ENCODE data around the gene PRDM8. TPM values are rescaled to one million over a fixed set of nuclear protein-coding genes. Genes with fewer than 3 reads are reported as not detected.

PRDM8 gene
- total and polyA plus RNA-seq, 2 of the 4 experiments (the other 2 are of a cell fraction): 5.7 to 15.8 TPM

GRCh38 chr4:80252953-80253352, 55.6 kb downstream of the PRDM8 start:
- dilution Hi-C loops (cut with HindIII; ENCODE audit: low sequenced_read_pairs, unreplicated experiment): no loop called here

More at GRCh38 chr4:80252953-80253352, 55.6 kb downstream of the PRDM8 start:
- Histone ChIP-seq H3K4ac (ENCODE audit: low read depth, low read length) (no peak overlapping the region; the same call in 1 of the 2 replicates), H3K36me3 (ENCODE audit: control insufficient read depth, insufficient read depth, low read length) (no peaks in the 10 kb centered on the region), H4K20me1 (ENCODE audit: insufficient read depth, low read length) (no peaks in the 10 kb centered on the region), H2BK5ac (ENCODE audit: low read depth, low read length, poor library complexity, severe bottlenecking) (no peak overlapping the region), H3K9ac (ENCODE audit: low read depth, low read length) (no peak overlapping the region), H2BK15ac (ENCODE audit: low read depth, low read length) (no peak overlapping the region), H3K23ac (ENCODE audit: low read depth, low read length) (no peak overlapping the region), H3K79me1 (ENCODE audit: low read depth in 1 of 2, low read length in 2 of 2) (peaks cover 0 to 8% of the 10 kb centered on the region in 2 experiments; a peak in 1 of 4 replicates), H4K5ac (ENCODE audit: low read depth, low read length) (peak overlapping the region; percentile 59; the same call in 1 of the 2 replicates), H2BK20ac (ENCODE audit: low read depth, low read length) (no peak overlapping the region), H3K56ac (ENCODE audit: extremely low read depth, insufficient read depth, low read length) (no peak overlapping the region), H3K18ac (ENCODE audit: low read depth, low read length) (no peak overlapping the region), H3K14ac (replicated peaks; ENCODE audit: low read depth, low read length) (0 out of 2 replicates have a peak overlapping the region, but pooled peaks have one; percentile 12), H2AK9ac (replicated peaks; ENCODE audit: low read depth, low read length, poor library complexity) (no peak overlapping the region), H4K91ac (ENCODE audit: insufficient read depth, low read depth, low read length) (no peak overlapping the region), H2AK5ac (ENCODE audit: low read depth, low read length) (no peak overlapping the region), H3K9me1 (ENCODE audit: insufficient read depth, low read length) (peaks cover 5% of the 10 kb centered on the region; the same call in 1 of the 2 replicates), H4K8ac (ENCODE audit: low read depth in 2 of 2, low read length in 2 of 2) (no peak overlapping the region), H3K4me2 (ENCODE audit: low read depth, low read length) (no peak overlapping the region), H3K4me3 (ENCODE audit: insufficient read depth, low read depth, low read length) (no peak overlapping the region), H3K27me3 (ENCODE audit: control insufficient read depth, insufficient read depth, low read length) (no peaks in the 10 kb centered on the region), H3K4me1 (ENCODE audit: control insufficient read depth, insufficient read depth, low read length) (peaks cover 11% of the 10 kb centered on the region), H3K27ac (ENCODE audit: insufficient read depth, low read length) (no peak overlapping the region), H3K9me3 (ENCODE audit: control insufficient read depth, insufficient read depth, low read length) (no peaks in the 10 kb centered on the region), H2AFZ (replicated peaks; ENCODE audit: low read length, poor library complexity) (no peak overlapping the region), H2BK120ac (ENCODE audit: low read depth, low read length) (peak overlapping the region; percentile 20; the same call in 1 of the 2 replicates)
- intact Hi-C loops (cut with micrococcal nuclease): no loop called here
- no peak for TF ChIP-seq RAD21 (IDR thresholded peaks at IDR 0.05; ENCODE audit: low read length)
- no peak for TF ChIP-seq NFE2L2 (IDR thresholded peaks at IDR 0.05; ENCODE audit: low read depth, low read length)
- CTCF ChIA-PET: interaction anchor here (0.7 kb wide), 1 partner anchor 12 kb away, joined by 3 read pairs; no protein-coding TSS in a partner anchor
- in situ Hi-C loops (cut with MboI; ENCODE audit: low sequenced_read_pairs): no loop called here
- DNase-seq (no peak), ATAC-seq (ENCODE audit: low read depth) (no peak)
- no TSS peak for BruUV-seq (replicated peaks)
- POLR2A ChIA-PET (ENCODE audit: unreplicated experiment): no interaction called here
